HG02642 (cell line): ENCODE results near the gene FXYD1.

Experiments
- ATAC-seq: cut with Tn5 transposase; IDR thresholded peaks from one replicate; pipeline ENCODE4 v1.9.1; 2021; ENCODE audit warnings: mild to moderate bottlenecking; ENCODE audit not compliant: unreplicated experiment, poor library complexity

FXYD1 gene

DNA sequence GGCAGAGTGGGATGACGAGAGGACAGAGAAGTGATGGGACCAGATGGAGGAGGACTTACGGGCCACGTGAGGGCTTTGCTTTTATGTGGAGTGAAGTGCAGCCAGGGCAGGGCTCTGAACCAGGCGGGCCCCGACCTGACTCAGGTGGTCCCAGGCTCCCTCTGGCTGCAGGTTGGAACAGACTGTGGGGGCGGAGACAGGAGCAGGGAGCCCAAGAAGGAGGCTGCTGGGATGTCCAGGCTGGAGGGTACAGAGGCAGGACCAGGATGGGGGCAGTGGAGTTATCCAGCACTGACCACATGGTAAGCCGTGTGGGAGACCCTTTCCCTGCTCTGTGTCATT, 18.0 kb downstream of the FXYD1 start:
- no peak for ATAC-seq

- no peak for ATAC-seq
Measured at GRCh38 chr19:35157431-35157830, 18.8 kb downstream of the FXYD1 start.

DNA sequence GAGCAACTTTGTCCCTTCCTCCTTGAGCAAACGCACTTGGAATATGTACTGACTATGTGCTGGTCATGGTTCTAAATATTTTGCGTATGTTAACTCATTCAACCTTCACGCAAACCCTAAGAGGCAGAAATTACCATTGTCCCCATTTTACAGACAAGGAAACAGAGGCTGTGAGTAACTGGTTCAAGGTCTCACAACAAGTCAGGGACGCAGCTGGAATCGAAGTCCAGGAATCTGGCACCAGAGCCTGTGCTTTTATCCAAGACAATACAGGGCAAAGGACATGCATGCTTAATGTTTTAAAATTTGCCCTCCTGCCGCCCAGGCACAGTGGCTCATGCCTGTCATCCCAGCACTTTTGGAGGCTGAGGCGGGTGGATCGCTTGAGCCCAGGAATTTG, 21.0 kb downstream of the FXYD1 start:
- ATAC-seq, result no peak

DNA sequence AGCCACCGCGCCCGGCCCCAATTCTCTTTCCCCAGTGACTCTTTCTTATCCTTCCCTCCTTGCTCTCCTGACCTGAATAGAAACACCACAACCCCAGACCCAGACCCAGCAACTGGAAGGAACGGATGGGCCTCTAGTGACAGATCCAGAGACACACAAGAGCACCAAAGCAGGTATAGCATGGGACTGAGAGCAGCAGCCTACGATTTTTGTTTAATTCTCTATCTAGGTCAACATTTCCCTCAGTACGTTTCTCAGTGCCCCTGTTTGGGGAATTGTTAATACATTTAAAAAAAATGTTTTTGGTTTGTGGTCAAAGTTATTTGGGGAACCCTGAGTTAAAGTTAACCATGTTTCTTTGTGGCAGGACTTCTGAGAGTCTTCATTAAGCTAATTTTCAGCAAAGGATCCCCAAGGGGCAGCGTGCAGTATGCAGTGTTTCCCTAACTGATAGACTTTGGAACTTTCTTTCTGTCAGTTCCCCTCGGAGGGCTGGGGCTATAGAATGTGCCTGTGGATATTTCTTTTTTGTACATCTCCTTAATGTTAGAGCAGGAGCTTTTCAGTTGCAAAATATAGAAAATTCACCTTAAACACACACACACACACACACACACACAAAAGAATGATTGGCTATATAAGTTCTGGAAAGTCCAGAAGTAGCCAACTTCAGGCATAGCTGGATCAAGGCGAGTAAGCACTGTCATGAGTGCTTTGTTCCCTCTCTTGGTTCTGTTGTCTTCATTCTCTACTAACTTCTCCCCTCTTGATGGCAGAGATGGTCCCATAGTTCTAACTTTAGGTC, 22.2 kb downstream of the FXYD1 start:
- ATAC-seq, result no peak

DNA sequence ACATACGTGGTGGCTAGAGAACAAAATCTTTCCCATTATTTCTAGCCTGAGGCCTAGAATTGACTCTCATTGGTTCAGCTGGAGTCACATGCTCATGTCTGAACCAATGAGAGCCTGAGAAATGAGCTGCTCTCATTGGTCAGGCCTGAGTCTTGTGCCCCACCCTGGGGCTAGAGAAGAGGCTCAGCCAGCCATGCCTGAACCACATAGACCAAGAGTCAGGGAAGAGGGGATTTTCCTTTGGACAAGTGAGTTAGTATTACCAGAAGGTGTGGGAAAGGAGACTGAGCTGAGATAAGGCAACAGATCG, 22.8 kb downstream of the FXYD1 start:
- ATAC-seq, result no peak

DNA sequence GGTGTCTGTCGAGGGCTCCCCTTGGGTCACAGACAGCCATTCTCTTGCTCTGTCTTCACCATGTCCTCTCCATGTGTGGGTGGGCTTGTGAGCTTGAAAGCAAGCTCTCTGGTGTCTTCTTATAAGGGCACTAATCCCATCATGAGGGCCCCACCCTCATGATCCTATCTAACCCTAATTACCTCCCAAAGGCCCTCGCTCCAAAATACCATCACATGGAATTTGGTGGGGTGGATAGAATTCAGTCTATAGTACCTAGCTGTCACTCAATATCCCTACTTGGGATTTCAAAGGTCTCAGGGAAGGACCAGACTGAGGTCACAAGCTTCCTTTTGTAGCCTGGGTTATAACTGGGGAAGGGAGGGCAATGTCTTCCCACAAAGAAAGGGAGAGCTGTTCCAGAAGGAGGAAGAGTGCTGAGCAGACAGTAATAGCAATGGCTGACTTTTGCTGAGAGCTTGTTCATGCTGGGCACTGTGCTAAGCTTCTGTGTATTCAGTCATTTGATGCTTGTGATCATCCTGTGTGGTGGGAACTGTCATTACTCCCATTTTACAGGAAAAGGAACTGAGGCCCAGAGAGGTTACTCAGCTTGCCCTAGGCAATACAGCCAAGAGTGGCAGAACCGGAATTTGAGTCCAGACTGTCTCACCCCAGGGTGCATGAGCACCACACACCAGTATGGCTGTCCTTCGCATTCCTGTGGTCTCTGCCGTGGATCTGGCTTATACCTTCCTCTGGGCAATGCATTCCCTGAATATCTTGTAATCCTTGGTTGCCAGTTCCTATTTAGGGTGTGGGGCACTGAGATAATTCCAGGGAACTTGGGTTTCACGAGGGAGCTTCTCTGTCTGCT, 24.1 kb downstream of the FXYD1 start:
- no peak for ATAC-seq

- no peak for ATAC-seq
Measured at GRCh38 chr19:35164418-35164817, 25.8 kb downstream of the FXYD1 start.

- ATAC-seq, result no peak
Measured at GRCh38 chr19:35165200-35166058, 26.8 kb downstream of the FXYD1 start.

DNA sequence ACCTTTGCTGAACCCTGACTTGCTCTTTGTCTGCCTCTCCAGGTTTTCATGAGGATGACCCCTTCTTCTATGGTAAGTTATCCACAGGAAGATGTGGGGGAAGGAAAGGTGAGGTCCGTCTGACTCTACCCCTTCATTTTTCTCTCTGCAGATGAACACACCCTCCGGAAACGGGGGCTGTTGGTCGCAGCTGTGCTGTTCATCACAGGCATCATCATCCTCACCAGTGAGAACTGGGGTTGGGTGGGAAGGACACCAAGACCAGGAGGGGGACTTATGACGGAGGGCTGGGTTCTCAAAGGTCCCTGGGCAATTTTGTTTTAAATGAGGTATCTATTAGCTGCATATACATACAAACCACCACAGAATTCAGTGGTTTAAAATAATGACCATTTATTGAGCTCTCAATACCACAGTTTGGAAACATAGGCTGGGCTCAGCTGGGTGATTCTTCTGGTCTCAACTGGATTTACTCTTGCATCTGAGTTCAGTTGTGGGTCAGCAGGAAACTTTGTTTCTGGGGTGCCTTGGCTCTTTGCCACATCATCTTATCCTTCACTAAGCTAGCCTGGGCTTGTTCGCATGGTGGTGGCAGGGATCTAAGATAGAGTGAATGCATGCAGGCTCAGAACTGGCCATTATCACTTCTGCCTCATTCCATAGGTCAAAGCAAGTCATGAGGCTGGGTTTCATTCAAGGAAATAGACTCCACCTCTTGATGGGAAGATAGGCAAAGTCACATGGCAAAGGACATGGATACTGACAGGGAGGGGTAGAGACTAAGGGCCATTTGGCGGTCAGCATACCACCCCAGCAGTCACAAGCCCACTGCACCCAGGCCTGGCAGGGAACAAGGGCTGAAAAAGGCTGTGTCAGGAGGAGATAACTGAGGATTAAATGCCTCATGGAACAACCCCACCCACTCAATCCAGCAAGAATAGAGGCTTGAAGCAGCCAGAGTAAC, 27.8 kb downstream of the FXYD1 start:
- ATAC-seq, result no peak

GRCh38 chr19:35167251-35168119, 28.9 kb downstream of the FXYD1 start:
- no peak for ATAC-seq

DNA sequence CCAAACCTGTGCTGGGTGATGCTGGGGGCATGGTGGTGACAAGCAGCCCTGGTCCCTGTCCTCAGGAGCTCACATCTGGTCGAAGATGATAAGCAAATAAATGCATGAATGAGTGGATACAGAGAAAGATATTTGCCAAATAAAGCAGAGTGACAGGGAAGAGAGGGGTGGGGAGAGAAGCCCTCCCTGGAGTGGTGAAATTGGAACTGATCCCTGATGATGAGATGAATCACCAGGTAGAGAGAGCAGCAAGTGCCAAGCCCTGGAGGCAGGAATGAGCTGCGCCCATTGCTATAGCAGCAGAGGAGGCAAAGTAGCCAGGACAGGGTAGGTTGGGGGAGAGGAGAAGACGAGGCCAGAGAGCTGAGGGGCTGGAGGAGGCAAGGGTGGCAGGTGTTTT, 29.6 kb downstream of the FXYD1 start:
- ATAC-seq, result no peak

DNA sequence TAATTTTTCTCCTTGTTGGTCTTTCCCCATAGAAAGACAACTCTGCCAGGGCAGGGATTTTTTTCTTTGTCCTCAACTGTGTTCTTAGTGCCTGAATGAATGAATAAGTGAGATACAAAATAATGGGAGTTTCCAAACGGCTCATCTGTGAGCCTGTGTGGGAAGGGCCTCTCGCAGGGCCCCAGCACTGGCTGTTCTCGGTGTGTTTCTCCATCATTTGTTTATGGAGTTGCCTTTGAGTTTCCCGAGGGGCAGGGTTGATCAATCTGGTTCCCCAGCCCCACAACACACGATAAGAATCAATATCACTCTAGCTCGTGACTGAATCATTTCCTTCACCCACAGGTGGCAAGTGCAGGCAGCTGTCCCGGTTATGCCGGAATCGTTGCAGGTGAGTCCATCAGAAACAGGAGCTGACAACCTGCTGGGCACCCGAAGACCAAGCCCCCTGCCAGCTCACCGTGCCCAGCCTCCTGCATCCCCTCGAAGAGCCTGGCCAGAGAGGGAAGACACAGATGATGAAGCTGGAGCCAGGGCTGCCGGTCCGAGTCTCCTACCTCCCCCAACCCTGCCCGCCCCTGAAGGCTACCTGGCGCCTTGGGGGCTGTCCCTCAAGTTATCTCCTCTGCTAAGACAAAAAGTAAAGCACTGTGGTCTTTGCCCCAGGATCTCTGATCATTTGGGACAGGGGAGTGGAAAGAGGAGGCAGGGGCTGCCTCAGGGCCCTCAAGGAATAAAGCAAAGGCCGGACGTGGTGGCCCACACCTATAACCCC, 30.8 kb downstream of the FXYD1 start:
- ATAC-seq, result no peak

GRCh38 chr19:35170359-35171061, 31.9 kb downstream of the FXYD1 start:
- ATAC-seq, result no peak

- ATAC-seq, result no peak
Measured at GRCh38 chr19:35171730-35172129, 33.1 kb downstream of the FXYD1 start.

DNA sequence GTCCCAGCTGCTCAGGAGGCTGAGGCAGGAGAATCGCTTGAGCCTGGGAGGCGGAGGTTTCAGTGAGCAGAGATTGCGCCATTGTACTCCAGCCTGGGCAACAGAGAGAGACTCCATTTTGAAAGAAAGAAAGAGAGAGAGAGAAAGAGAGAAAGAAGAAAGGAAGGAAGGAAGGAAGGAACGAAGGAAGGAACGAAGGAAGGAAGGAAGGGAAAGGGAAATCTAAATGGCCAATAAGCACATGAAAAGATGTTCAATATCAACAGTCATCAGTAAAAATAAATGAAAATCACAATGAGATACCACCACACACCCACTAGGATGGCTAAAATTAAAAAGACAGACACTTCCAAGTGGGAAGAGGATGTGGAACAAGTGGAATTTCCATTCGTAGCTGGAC, 35.6 kb downstream of the FXYD1 start:
- no peak for ATAC-seq

DNA sequence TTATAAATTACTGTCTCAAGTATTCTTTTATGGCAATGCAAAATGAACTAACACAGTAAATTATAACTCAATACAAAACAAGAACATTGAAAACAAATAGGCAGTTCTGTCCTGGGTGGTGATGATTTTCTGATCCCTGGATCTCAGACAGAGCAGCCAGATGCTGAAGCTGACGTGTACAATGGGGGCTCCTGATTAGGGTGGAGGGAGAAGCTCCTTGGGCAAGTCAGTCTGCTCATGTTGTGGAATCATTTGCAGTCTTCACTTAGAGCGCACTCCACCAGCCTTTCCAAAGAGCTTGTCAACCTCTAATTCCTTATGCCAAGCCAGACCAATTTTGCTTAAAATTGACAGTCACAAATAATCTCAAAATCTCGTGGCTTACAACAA, 37.6 kb downstream of the FXYD1 start:
- no peak for ATAC-seq

DNA sequence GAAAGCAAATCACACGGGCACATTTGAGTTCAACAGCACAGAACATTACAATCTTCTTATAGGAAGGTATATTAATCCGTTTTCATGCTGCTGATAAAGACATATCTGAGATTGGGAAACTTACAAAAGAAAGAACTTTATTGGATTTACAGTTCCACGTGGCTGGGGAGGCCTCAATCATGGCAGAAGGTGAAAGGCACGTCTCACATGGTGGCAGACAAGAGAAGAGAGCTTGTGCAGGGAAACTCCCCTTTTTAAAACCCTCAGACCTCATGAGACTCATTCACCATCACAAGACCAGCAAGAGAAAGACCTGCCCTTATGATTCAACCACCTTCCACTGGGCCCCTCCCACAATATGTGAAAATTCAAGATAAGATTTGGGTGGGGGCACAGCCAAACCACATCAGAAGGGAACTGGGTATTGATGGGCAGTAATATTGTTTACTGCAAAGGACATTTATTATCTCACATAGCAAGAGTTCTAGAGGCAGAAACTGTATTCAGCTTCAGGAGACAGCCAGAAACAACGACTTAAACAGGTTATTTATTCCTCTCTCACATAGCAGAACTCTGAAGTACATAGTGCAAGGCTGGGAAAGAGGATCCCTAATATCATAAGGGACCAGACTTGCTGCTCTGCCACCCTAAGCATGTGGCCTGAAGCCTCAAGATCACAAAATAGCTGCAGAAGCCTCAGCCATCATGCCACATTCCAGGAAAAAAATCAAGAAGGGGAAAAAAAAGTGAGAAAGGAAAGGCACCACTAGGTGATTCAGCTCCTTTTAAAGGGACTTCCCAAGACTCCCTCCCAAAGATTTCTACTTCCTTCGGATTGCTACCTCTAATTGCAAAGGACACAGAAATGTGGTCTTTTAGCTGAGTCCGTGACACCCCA, 39.0 kb downstream of the FXYD1 start:
- ATAC-seq, result no peak
